GM21717 (cell line): ENCODE results near the gene ALKBH6.
A peak's percentile ranks its signal among the peaks of the same experiment; 100 is the strongest.
"Not testable (repeated sequence)": the region's sequence is repeated elsewhere in the genome, so short reads cannot be mapped to it uniquely, and the experiment has no call there.

Experiments
- ATAC-seq: cut with Tn5 transposase; IDR thresholded peaks from one replicate; pipeline ENCODE4 v1.9.1; 2021; ENCODE audit warnings: mild to moderate bottlenecking, moderate library complexity; ENCODE audit not compliant: unreplicated experiment

ALKBH6 gene

GRCh38 chr19:36014012-36014924 is at the start of gene ALKBH6:
ALKBH6 (minus strand) TSS chr19:36014213; CDS start chr19:36013397, 816 bp downstream.
- peak; percentile 91 for ATAC-seq

- ATAC-seq = no peak
Observed at GRCh38 chr19:36061367-36061766, 47.4 kb upstream of the ALKBH6 start.

- ATAC-seq = no peak
Observed at GRCh38 chr19:36060430-36060829, 46.4 kb upstream of the ALKBH6 start.

- ATAC-seq = no peak
Observed at GRCh38 chr19:36059180-36059910, 45.3 kb upstream of the ALKBH6 start.

GRCh38 chr19:36058481-36059179 is 44.6 kb upstream of the ALKBH6 start:
- ATAC-seq = no peak

GRCh38 chr19:36054733-36055686 is 41.0 kb upstream of the ALKBH6 start, which contains the start of gene WDR62:
WDR62 (plus strand) TSS chr19:36054897; CDS start chr19:36054972, 75 bp downstream.
- peak; percentile 67 for ATAC-seq

- peak; percentile 67 for ATAC-seq
Observed at GRCh38 chr19:36054119-36054732, 40.2 kb upstream of the ALKBH6 start, which contains the start of gene THAP8. THAP8 (minus strand) TSS chr19:36054285; CDS start chr19:36054217, 68 bp downstream.

- ATAC-seq = no peak
Observed at GRCh38 chr19:36051637-36052036, 37.6 kb upstream of the ALKBH6 start.

GRCh38 chr19:36051236-36051635 is 37.2 kb upstream of the ALKBH6 start:
- no peak for ATAC-seq

- ATAC-seq = no peak
Observed at GRCh38 chr19:36049080-36049698, 35.2 kb upstream of the ALKBH6 start.

GRCh38 chr19:36047835-36048234 is 33.8 kb upstream of the ALKBH6 start:
- ATAC-seq = no peak

- ATAC-seq = no peak
Observed at GRCh38 chr19:36046443-36047050, 32.5 kb upstream of the ALKBH6 start.

- no peak for ATAC-seq
Observed at GRCh38 chr19:36043952-36044351, 29.9 kb upstream of the ALKBH6 start.

GRCh38 chr19:36041831-36042230 is 27.8 kb upstream of the ALKBH6 start:
- no peak for ATAC-seq

GRCh38 chr19:36041092-36041491 is 27.1 kb upstream of the ALKBH6 start:
- not testable (repeated sequence) for ATAC-seq

- ATAC-seq = no peak
Observed at GRCh38 chr19:36040495-36040894, 26.5 kb upstream of the ALKBH6 start.

GRCh38 chr19:36032251-36033104 is 18.5 kb upstream of the ALKBH6 start, which contains the start of gene CLIP3:
CLIP3 (minus strand) TSS chr19:36032873; CDS start chr19:36032357, 516 bp downstream.
- no peak for ATAC-seq

GRCh38 chr19:36031308-36031707 is 17.3 kb upstream of the ALKBH6 start:
- no peak for ATAC-seq
